Measurements from ENCODE around the gene NACC2. TPM values are rescaled to one million over a fixed set of nuclear protein-coding genes. Genes with fewer than 3 reads are reported as not detected.
A peak's percentile ranks its signal among the peaks of the same experiment; 100 is the strongest.

NACC2 gene, protein sequence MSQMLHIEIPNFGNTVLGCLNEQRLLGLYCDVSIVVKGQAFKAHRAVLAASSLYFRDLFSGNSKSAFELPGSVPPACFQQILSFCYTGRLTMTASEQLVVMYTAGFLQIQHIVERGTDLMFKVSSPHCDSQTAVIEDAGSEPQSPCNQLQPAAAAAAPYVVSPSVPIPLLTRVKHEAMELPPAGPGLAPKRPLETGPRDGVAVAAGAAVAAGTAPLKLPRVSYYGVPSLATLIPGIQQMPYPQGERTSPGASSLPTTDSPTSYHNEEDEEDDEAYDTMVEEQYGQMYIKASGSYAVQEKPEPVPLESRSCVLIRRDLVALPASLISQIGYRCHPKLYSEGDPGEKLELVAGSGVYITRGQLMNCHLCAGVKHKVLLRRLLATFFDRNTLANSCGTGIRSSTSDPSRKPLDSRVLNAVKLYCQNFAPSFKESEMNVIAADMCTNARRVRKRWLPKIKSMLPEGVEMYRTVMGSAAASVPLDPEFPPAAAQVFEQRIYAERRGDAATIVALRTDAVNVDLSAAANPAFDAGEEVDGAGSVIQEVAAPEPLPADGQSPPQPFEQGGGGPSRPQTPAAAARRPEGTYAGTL
- total RNA-seq: 10 to 100 TPM; 19.2 to 21.1 TPM

DNA sequence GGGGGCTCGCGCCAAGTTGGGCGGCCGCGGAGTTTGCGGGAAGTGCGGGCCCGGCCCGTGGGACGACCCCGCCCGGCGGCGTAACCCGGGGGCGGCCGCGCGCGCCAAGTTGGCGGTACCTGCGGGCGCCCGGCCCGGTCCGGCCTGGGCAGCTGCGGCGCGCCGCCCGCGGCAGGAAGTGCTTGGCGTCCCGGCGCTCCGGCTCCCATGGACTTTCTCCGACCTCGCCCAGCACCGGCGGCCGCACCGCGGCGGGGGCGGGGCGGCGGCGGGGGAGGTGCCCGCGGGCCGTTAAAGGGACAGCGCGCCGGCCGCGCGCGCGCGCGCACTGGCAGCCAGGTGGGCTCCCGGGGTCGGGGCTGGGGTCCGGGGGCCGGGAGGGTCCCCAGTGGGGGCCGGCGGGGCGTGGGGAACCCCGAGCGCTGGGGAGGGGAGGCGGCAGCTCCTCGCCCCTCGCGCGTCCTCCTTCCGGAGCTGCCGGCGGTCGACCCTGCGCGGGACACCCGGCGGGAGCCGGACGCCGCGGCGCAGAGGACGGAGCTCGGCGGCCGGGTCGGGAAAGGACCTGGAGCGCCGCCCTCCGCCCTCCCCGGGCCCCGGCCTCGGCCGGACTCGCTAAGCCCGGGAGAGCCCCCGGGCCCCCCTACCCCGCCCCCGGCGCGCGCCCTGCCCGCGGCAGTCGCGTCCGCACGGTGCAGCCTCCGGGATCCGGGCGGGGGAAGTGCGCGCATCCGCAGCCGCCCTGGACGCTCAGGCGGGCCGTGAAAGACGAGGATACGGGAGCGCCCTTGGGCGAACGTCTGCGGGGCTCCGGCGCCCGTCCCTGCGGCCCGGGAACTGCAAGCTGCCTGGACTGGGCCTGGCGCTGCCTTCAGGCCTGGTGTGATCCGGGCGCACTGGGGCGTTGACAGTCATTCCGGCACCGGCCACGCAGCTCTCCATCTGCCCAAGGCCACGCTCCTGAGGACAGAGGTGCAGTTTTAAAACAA is at the start of gene NACC2:
TSS of gene NACC2 (minus strand) at position 220 of the 989 bp plus-strand sequence. CDS start 44,768 bp downstream, outside the sequence.
- H3K36me3 Mint-ChIP-seq: no peaks in the 10 kb centered on the region

DNA sequence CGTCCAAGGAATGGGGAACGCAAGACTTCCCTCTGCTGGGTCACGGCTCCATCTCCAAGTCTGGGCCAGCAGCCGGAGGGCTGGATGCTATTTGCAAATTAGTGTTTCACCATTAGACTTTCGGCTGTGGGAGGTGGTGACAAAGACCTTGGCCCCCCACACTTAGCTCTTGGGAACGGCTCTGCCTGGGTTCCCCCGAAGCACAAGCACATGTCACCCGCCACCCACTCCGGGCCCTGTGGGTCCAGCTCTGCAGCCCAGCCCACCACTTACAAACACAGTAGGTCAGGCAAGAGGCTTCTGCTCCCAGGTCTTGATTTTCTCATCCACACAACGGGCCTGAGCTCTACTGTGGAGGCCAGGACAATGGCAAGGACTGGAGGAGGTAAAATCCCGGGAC is 49.4 kb upstream of the NACC2 start:
- DNase-seq (ENCODE audit: low spot score) (no peak), ATAC-seq (no peak)
- Mint-ChIP-seq H3K27me3 (peaks cover 0 to 3% of the 10 kb centered on the region in 2 donors), H3K36me3 (no peaks in the 10 kb centered on the region), H3K4me3 (no peak overlapping the region), H3K27ac (no peak overlapping the region), H3K4me1 (ENCODE audit: low read depth in 2 of 2) (no peaks in the 10 kb centered on the region), H3K9me3 (no peaks in the 10 kb centered on the region)

More for the DNA sequence above, at the start of gene NACC2:
- H3K4me3 Mint-ChIP-seq: peak within 1 kb of the TSS; percentile 81
- H3K27me3 Mint-ChIP-seq: no peaks in the 10 kb centered on the region
- peaks cover 13 to 25% of the 10 kb centered on the region in 2 donors for H3K4me1 Mint-ChIP-seq (ENCODE audit: low read depth in 2 of 2)
- peak; percentile 78 for DNase-seq (ENCODE audit: low spot score)
- peak within 1 kb of the TSS in 1 of 2 donors; percentile 50 for H3K27ac Mint-ChIP-seq
- peak; percentile 62 to 80 for ATAC-seq
- H3K9me3 Mint-ChIP-seq: no peaks in the 10 kb centered on the region

DNA sequence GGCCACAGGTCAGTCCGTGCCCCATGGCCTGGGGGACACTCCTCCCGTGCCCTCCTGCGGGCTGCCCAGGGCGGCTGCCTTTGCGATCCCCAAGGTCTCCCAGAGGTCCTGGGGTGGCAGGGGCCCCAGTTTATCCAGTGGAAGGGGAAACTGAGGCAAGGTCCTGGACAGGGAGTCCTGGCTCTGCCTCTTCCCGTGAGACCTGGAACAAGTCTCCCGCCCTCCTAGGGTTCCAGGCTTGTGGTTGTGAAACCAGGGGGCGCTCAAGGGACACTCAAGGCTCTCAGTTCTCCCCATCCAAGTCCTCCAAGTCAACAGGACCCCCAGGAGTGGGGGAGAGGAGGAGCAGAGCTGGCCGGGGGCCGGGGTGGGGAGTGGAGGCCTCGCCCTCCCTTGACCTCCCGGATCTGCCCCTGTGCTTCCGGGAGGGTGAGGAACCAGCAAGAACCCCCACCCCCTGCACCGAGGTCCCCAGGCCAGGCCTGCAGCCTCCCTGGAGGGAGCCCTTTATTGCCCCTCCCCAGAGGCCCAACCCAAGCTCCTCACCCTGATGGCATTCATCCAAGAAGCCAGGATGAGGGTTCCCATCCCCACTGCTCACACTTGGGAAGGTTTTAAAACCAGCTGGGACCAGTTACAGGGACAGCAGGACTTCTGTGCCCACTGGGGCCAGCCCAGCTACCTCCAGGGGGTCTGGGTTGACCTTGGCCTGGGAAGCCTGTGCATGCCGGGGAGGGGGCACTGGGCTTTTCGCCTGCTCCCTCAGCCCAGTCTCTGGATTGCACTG is 48.3 kb upstream of the NACC2 start:
- Mint-ChIP-seq H3K36me3 (no peaks in the 10 kb centered on the region), H3K9me3 (no peaks in the 10 kb centered on the region), H3K4me3 (no peak overlapping the region), H3K27me3 (peaks cover 0 to 3% of the 10 kb centered on the region in 2 donors), H3K4me1 (ENCODE audit: low read depth in 2 of 2) (no peaks in the 10 kb centered on the region), H3K27ac (no peak overlapping the region)
- ATAC-seq (no peak), DNase-seq (ENCODE audit: low spot score) (no peak)

DNA sequence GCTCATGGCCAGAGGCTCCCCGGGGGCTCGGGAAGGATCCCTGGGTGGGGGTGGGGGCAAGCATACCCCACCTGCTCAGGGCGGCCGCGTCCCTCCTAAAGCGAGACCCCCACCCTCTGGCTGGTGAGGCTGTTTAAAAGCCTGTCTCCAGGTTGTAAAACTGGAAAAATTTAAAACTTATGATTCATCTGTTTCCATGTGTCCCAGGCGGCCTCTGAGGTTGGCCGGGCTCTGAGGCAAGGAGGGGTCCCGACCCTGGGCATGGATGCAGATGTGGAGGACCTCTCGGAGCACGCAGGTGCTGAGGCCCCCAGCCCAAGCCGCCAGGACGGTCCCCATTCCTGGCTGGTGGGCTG is 47.7 kb upstream of the NACC2 start:
- Mint-ChIP-seq H3K36me3 (no peaks in the 10 kb centered on the region), H3K27me3 (peaks cover 0 to 3% of the 10 kb centered on the region in 2 donors), H3K4me3 (no peak overlapping the region), H3K27ac (no peak overlapping the region), H3K4me1 (ENCODE audit: low read depth in 2 of 2) (no peaks in the 10 kb centered on the region), H3K9me3 (no peaks in the 10 kb centered on the region)
- ATAC-seq (no peak), DNase-seq (ENCODE audit: low spot score) (no peak)

DNA sequence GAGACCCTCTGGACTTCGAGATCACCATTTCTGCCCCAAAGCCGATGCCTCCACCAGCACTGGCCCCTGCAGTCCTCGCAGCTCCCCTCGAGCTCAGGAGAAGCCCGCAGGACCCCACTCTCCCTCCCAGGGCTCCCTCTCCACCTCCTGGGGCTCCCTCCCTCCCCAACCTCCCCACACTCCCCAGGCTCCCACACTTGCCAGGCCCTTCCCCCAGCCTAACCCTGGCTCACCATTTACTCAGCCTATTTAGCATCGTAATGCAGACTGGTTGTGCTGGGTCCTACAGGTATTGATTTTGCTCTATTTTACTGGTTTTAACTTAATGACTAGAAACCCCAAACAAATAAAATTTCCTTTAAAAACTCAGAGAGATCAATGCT is 47.3 kb upstream of the NACC2 start:
- DNase-seq (ENCODE audit: low spot score) (no peak), ATAC-seq (no peak)
- H3K4me1 Mint-ChIP-seq (ENCODE audit: low read depth in 2 of 2): no peaks in the 10 kb centered on the region
- no peak overlapping the region for H3K27ac Mint-ChIP-seq
- H3K36me3 Mint-ChIP-seq: no peaks in the 10 kb centered on the region
- no peak overlapping the region for H3K4me3 Mint-ChIP-seq
- H3K27me3 Mint-ChIP-seq: peaks cover 0 to 3% of the 10 kb centered on the region in 2 donors
- no peaks in the 10 kb centered on the region for H3K9me3 Mint-ChIP-seq

DNA sequence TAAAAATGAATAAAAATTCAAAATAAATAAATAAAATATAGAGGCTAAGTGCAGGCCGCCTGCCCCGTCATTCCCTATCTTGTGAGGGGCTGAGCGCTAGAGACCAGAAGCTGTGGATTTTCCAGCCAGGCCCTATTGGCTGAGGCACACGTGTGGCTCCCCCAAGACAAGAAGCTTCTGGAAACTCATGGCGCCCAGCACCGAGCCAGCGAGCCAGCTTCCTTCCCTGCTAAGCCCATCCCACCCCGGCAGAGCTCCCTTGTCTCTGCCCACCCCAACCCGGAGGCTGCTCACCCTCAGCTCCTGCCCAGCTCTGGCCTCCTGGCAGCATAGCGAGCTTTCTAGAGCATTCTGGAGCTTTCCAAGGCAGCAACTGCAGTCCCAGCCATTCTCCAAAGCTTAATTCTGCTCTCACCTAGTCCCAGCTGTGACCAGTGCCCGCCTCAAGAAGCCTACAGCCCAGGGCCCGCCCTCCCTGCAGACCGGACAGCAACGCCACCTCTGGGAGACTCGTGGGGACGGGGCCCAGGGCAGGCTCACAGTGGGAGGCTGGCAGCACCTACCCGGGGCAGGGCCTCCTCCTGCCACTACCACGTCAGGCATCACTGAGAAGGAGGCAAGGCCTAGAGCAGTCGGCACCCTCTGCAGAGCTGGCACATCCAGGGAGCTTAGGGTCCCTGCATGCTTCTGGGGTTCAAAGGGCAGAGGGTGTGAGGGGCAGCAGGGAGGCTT is 46.8 kb upstream of the NACC2 start:
- Mint-ChIP-seq H3K4me3 (no peak overlapping the region), H3K36me3 (no peaks in the 10 kb centered on the region), H3K27me3 (peaks cover 0 to 3% of the 10 kb centered on the region in 2 donors), H3K4me1 (ENCODE audit: low read depth in 2 of 2) (no peaks in the 10 kb centered on the region), H3K9me3 (no peaks in the 10 kb centered on the region), H3K27ac (no peak overlapping the region)
- ATAC-seq (no peak), DNase-seq (ENCODE audit: low spot score) (no peak)

DNA sequence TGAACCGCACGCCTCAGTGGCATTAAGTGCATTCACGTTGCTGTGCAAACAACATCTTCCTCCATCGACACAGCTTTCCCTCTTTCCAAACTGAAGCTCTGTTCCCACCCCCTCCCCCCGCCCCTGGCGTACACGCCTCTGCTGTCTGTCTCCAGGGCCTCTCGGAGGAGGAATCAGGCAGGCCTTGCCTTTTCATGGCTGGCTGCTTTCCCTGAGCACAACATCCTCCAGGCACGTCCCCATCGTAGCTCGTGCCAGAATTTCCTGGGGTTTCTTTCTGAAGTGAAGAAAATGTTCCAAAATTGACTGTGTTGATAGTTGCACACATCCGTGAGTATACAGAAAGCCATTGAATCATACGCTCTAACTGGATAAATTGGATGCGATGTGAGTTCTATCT is 45.9 kb upstream of the NACC2 start:
- Mint-ChIP-seq H3K4me3 (no peak overlapping the region), H3K4me1 (ENCODE audit: low read depth in 2 of 2) (no peaks in the 10 kb centered on the region), H3K36me3 (no peaks in the 10 kb centered on the region), H3K9me3 (no peaks in the 10 kb centered on the region), H3K27ac (no peak overlapping the region), H3K27me3 (no peaks in the 10 kb centered on the region)
- no peak for DNase-seq (ENCODE audit: low spot score)
- ATAC-seq: no peak

DNA sequence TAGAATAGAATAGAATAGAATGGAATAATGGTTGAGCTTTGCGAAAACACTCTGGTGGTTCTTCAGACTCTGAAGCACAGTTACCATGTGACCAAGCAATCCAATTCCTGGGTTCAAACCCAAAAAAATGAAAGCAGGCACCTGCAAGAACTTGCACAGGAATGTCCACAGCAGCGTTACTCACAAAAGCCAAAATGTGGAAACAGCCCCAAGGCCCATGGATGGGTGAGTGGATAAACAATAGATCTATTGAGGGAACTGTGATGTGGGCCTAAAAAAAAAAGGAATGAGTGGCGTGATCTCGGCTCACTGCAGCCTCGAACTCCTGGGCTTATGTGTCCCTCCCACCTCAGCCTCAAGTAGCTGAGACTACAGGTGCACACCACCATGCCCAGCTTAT is 45.0 kb upstream of the NACC2 start:
- DNase-seq (ENCODE audit: low spot score): no peak
- H3K4me1 Mint-ChIP-seq (ENCODE audit: low read depth in 2 of 2): no peaks in the 10 kb centered on the region
- H3K27ac Mint-ChIP-seq: no peak overlapping the region
- H3K36me3 Mint-ChIP-seq: no peaks in the 10 kb centered on the region
- no peaks in the 10 kb centered on the region for H3K9me3 Mint-ChIP-seq
- no peak for ATAC-seq
- no peak overlapping the region for H3K4me3 Mint-ChIP-seq
- no peaks in the 10 kb centered on the region for H3K27me3 Mint-ChIP-seq

DNA sequence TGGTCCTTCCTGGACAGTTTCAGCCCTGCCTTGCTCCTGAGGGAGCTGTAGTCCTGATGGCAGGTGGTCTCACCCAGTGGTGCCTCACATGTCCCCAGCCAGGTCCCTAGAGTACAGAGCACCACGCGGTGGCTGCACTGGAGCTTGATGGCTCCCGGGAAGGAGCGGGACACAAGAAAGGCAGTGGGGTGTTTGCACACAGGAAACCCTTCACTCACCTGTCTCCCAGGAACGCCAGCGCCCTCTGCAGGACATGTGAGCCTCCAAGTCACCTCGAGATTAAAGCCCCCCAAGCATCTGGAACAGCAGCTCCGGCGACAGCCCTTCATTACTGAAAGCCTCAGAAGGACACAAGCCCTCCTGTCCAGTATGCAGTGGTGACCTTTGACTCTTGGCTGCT is 43.5 kb upstream of the NACC2 start:
- Mint-ChIP-seq H3K27ac (no peak overlapping the region), H3K27me3 (peaks cover 5 to 8% of the 10 kb centered on the region in 2 donors), H3K36me3 (no peaks in the 10 kb centered on the region), H3K4me3 (no peak overlapping the region), H3K9me3 (no peaks in the 10 kb centered on the region), H3K4me1 (ENCODE audit: low read depth in 2 of 2) (peaks cover 0 to 5% of the 10 kb centered on the region in 2 donors)
- ATAC-seq (no peak), DNase-seq (ENCODE audit: low spot score) (no peak)

DNA sequence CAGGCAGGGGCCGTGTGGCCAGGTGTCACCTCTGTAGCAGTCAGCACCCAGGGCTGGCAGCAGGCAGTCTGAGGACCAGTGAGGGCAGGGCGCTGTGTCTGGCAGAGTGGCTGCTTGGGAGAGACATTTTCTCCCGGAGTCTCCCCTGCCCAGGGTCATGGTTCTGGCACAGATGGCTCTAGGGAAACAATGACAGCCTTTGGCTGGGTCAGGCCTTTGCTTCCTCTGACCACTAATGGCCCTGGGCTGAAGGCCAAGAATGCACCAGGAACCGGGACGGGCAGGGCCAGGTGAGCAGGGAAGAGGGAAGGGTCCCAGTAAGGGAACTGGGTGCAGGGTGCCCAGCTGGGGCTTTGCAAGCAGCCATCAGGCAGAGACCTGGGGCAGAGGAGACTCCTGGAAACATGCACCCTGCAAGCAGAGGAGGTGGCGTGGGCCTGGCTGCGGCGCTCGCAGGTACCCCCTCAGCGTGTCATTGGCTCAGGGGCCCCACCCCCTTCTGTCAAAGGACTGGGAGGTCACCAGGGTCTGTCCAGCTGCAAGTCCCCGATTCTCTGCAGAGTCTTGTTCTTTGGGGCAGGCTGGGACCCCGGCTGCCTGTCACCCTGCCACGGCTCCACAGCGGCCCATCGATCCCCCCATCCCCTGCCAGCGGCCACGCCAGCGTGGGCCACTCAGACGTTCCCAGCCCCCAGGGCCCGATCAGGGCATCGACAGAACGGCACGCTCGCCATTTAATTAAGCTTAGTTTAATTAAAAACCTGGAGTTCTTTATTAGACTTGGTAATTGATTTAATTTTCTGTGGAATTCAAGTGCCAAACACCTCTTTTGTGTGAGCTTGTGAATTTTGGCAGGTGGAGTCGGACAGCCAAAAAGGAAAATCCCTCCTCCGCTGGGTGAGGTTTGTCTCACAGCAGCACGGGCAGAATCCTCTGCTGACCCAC is 42.5 kb upstream of the NACC2 start:
- Mint-ChIP-seq H3K9me3 (no peaks in the 10 kb centered on the region), H3K4me1 (ENCODE audit: low read depth in 2 of 2) (peaks cover 0 to 7% of the 10 kb centered on the region in 2 donors), H3K4me3 (no peak overlapping the region), H3K27me3 (peaks cover 7 to 9% of the 10 kb centered on the region in 2 donors), H3K27ac (no peak overlapping the region), H3K36me3 (no peaks in the 10 kb centered on the region)
- ATAC-seq (no peak), DNase-seq (ENCODE audit: low spot score) (no peak)

DNA sequence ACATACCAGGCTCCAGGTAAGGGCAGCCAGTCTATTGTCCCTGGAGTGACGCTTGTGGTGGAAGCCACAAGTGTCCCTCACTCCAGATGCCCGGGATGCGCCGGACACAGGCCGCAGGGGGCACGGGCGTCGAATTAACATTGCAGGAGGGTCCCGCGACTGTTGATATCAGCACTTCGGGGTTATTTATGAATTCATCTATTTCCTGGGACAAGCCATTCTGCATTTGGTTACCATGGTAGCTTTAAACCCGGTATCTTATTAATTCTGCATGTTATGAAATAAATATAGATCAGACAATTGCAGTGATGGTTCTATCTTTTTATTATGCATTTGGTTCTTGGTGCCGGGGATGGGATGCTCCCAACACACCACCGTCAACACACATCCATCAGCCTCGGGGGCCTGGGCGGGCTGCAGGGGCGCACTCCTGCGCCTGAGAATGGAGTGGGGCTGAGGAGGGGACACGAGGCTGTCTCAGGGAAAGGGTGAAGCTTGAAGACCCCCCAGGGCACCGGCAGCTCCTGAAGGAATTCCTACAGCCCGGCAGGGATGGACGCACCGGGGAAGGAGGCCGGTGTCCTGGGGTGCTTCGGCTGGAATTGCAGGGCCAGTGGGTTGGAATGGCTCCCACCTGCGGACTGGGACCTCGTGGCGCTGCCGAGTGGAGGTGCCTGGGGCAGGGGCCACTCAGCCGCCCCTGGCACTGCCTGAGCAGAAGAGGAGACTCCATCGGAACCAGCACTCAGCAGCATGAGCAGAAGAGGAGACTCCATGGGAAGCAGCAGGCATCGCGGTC is 41.2 kb upstream of the NACC2 start:
- Mint-ChIP-seq H3K36me3 (no peaks in the 10 kb centered on the region), H3K4me3 (no peak overlapping the region)
- ATAC-seq: no peak

More for the DNA sequence above, 41.2 kb upstream of the NACC2 start:
- peaks cover 0 to 7% of the 10 kb centered on the region in 2 donors for H3K4me1 Mint-ChIP-seq (ENCODE audit: low read depth in 2 of 2)
- H3K27me3 Mint-ChIP-seq: peaks cover 9 to 12% of the 10 kb centered on the region in 2 donors
- no peaks in the 10 kb centered on the region for H3K9me3 Mint-ChIP-seq
- no peak overlapping the region for H3K27ac Mint-ChIP-seq
- no peak for DNase-seq (ENCODE audit: low spot score)
